PFSK-1 (cell line): ENCODE measurements around the gene RIPOR2.

ENCODE experiments used
- FOXP2 ChIP-seq: optimal IDR thresholded peaks from 2 replicates; pipeline ENCODE3; 2011; ENCODE audit warnings: borderline replicate concordance, control low read depth, inconsistent platforms; ENCODE audit not compliant: insufficient read depth; ENCODE audit errors: extremely low read length, extremely low read depth
- POLR2AphosphoS5 ChIP-seq: IDR thresholded peaks from 2 replicates; pipeline ENCODE4 v1.6.1; 2012; ENCODE audit warnings: low read depth, mild to moderate bottlenecking, control low read depth, low read length, moderate library complexity
- REST ChIP-seq, 2 experiments: IDR thresholded peaks; 2 replicates each; pipeline versions ENCODE4 v1.6.1 to v1.8.0; 2011 to 2012; ENCODE audit warnings: low read depth in 2 of 2, low read length in 2 of 2, control low read depth in 1 of 2, inconsistent platforms in 1 of 2, mild to moderate bottlenecking in 1 of 2, moderate library complexity in 1 of 2; ENCODE audit not compliant: insufficient read depth in 1 of 2
- SIN3A ChIP-seq: IDR thresholded peaks from 2 replicates; pipeline ENCODE4 v1.6.1; 2012; ENCODE audit warnings: mild to moderate bottlenecking, low read length, moderate library complexity, borderline replicate concordance; ENCODE audit not compliant: insufficient read depth
- TAF1 ChIP-seq: IDR thresholded peaks from 2 replicates; pipeline ENCODE4 v1.6.1; 2012; ENCODE audit warnings: low read length, control low read depth, borderline replicate concordance; ENCODE audit not compliant: insufficient read depth

- TF ChIP-seq POLR2AphosphoS5, result no peak
- TF ChIP-seq REST (IDR thresholded peaks at IDR 0.05; ENCODE audit: insufficient read depth in 1 of 2, low read depth in 2 of 2, low read length in 2 of 2), result no peak
- TF ChIP-seq FOXP2, result no peak
- no peak for TF ChIP-seq TAF1
- TF ChIP-seq SIN3A, result no peak
Observed at GRCh38 chr6:24963339-24963738, 27.6 kb upstream of the RIPOR2 start.
